ENCODE measurements around the gene KRT78.

The KRT78 gene

DNA sequence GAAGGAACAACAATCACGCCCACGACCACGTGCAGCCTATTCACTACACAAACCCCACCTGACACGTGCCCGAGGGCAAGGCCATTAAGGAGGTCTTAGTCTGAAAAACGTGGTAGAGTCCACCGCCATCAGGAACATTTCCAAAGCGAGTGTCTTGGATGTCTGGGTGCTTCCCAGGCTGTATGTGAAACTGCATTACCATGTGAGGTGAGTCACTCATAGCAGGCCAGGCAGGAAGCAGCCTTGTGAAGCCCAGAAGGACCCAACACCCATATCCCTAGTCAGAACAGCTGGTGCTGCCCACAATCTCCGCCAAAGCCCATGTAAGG is 11.4 kb downstream of the KRT78 start:
- TF ChIP-seq GATA3 (IDR thresholded peaks at IDR 0.05; ENCODE audit: low read depth, low read length) (no peak), GATA2 (IDR thresholded peaks at IDR 0.05; ENCODE audit: low read depth, low read length) (no peak)

- no peak for TF ChIP-seq GATA2 (IDR thresholded peaks at IDR 0.05; ENCODE audit: low read depth, low read length)
- no peak for TF ChIP-seq GATA3 (IDR thresholded peaks at IDR 0.05; ENCODE audit: low read depth, low read length)
Observed at GRCh38 chr12:52836491-52837412, 12.0 kb downstream of the KRT78 start.

- no peak for TF ChIP-seq GATA3 (IDR thresholded peaks at IDR 0.05; ENCODE audit: low read depth, low read length)
- no peak for TF ChIP-seq GATA2 (IDR thresholded peaks at IDR 0.05; ENCODE audit: low read depth, low read length)
Observed at GRCh38 chr12:52836042-52836466, 12.7 kb downstream of the KRT78 start.

- TF ChIP-seq GATA3 (IDR thresholded peaks at IDR 0.05; ENCODE audit: low read depth, low read length) (no peak), GATA2 (IDR thresholded peaks at IDR 0.05; ENCODE audit: low read depth, low read length) (no peak)
Observed at GRCh38 chr12:52835271-52836041, 13.3 kb downstream of the KRT78 start.

- TF ChIP-seq GATA2 (IDR thresholded peaks at IDR 0.05; ENCODE audit: low read depth, low read length): no peak
- no peak for TF ChIP-seq GATA3 (IDR thresholded peaks at IDR 0.05; ENCODE audit: low read depth, low read length)
Observed at GRCh38 chr12:52834727-52835001, 14.1 kb downstream of the KRT78 start.

DNA sequence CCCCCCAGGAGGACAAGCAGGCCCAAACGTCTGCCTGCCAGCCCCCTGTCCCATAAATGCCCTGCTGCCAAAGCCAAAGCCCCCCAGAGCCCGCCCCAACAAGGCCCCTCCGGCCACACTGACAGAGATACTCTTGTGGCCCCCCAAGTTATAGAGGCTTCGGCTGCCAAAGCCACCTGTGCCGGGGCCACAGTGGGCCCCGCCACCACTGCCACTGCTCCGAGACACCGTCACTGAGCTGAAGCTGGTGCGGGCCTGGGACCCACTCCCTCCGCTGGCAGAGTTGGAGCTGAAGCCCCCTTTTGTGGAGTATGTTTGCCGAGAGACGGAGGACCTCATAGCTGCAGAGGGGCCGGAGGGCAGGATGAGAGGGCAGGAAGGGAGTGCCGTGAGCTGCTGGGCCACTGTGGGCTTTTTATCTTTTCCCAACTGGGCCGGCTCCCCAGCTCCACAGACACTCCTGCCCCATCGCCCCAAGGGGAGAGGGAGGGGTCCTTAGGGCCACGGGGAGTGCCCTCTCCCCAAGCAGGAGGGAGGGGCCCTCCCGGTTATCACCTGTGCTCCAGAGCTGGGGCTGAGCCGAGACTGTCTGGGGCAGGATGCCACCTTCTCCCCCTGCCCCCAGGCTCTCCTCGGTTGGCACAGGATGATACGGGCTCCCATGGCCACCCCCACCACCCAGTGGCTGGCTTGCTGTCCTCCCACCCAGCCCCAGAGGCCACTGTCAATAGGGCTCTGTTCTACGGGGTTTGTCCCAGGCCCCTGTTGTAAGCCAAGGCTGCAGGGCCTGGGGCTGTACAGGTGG is 14.7 kb downstream of the KRT78 start, which contains the start of gene KRT79:
TSS of gene KRT79 (minus strand) at position 390 of the 805 bp plus-strand sequence. CDS start at position 339, 51 bp downstream.
- TF ChIP-seq GATA3 (IDR thresholded peaks at IDR 0.05; ENCODE audit: low read depth, low read length): no peak
- no peak for TF ChIP-seq GATA2 (IDR thresholded peaks at IDR 0.05; ENCODE audit: low read depth, low read length)

DNA sequence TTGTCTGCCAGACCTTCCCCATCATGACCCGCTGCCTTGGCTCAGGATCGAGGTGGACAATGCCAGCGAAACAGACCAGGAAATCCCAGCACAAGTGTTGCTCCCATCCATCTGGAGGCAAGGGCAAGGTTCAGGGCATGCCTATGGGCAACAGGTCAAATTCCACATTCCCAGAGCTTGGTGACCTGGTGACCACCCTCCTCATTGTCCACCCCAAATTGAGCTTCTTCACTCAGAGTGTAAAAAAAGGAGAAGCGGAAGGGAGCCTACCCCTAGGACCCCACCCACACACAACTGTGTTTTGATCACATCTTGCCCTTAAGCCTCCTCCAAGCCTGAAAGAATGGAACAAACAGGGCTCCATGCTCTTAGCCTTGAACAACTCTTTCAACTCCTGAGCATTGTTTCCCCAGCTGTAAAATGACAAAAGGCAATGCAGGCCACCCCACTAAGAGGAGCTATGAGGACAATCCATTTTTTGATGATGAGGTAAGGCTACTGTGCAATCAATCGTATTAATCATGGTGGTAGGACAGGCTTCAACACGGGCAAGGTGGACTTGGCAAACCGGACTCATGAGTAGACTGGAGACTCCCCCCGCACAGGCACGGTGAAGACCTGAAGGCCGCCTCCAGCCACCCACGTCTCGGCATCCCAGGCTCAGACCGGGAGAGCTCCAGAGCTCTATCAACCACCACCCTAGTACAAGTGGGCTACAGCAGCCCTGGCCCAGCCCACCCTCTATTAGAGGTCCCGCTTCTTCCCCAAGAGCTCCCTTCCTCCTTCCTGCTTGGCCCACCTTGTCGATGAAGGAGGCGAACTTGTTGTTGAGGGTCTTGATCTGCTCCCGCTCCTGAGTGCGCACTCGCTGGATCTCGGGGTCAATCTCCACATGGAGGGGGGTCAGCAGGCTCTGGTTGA is 15.5 kb downstream of the KRT78 start:
- TF ChIP-seq GATA2 (IDR thresholded peaks at IDR 0.05; ENCODE audit: low read depth, low read length) (no peak), GATA3 (IDR thresholded peaks at IDR 0.05; ENCODE audit: low read depth, low read length) (no peak)

GRCh38 chr12:52832451-52832850 is 16.3 kb downstream of the KRT78 start:
- TF ChIP-seq GATA2 (IDR thresholded peaks at IDR 0.05; ENCODE audit: low read depth, low read length) (no peak), GATA3 (IDR thresholded peaks at IDR 0.05; ENCODE audit: low read depth, low read length) (no peak)

DNA sequence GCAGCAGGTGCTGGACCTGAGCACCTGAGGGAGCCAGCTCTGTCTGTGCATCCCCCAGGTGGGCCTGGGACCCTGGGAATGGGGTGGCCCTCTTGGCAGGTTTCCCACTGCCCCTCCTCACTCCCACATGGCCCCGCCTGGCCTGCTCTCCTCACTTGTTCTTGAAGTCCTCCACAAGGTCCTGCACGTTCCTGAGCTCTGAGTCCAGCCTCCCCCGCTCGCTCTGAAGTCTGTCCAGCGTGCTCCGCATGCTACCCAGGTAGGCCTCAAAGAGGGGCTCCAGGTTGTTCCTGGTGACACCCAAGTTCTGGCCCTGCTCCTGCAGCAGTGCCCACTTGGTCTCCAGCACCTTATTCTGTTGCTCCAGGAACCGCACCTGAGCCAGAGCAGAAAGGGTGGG is 17.5 kb downstream of the KRT78 start:
- TF ChIP-seq GATA2 (IDR thresholded peaks at IDR 0.05; ENCODE audit: low read depth, low read length) (no peak), GATA3 (IDR thresholded peaks at IDR 0.05; ENCODE audit: low read depth, low read length) (no peak)

DNA sequence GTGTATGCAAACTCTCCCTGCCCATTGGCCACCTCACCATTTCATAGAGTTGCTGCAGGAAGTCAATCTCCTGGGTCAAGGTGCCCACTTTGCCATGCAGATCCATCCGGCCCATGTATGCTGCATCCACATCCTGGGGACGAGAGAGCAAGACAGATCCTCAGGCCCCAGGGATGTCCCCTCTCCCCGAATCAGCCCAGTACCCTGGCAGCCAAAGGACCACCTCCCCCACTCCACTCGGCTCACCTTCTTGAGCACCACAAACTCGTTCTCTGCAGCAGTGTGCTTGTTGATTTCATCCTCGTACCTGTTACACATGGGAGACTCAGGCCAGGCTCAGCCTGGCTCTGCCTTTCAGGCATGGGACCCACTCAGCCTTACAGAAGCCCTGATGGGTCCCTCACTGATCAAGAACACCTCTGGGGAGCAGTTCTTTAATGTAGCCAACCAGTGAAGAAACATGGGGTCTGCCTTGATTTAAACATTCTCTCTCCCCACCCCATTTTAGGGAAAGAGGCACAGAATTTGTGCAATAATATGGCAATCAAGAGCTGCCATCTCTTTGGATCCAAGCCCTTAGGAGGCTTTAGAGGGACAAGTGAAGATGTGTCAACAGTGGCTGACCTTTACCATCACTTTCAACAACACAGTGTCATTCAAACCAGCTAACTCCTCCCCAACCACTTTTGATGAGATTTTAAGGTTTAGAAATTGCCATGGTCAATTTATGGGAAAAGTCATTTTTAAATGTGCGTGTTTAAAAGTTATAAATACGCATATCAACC is 18.6 kb downstream of the KRT78 start:
- TF ChIP-seq GATA2 (IDR thresholded peaks at IDR 0.05; ENCODE audit: low read depth, low read length) (no peak), GATA3 (IDR thresholded peaks at IDR 0.05; ENCODE audit: low read depth, low read length) (no peak)

DNA sequence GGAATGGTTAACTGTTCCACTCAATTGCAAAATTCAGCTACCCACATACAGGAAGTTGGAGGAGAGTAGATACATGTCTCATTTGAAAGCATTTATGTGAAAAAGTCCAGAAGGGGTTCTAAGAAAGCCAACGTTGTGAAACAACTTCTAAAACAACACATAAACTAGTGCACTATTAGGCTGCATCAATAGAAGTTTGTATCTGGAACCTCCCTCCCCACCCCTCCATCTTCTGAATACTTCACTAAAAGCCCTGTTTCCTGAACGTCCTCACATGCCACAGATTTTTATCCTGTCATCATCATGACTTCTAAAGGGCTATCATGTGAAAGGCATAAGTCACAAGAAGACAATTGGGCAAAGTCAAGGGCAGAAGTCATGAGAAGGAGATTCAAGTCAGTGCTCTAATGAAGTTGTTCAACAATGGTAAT is 20.2 kb downstream of the KRT78 start:
- TF ChIP-seq GATA3 (IDR thresholded peaks at IDR 0.05; ENCODE audit: low read depth, low read length) (no peak), GATA2 (IDR thresholded peaks at IDR 0.05; ENCODE audit: low read depth, low read length) (no peak)

- TF ChIP-seq GATA3 (IDR thresholded peaks at IDR 0.05; ENCODE audit: low read depth, low read length): no peak
- TF ChIP-seq GATA2 (IDR thresholded peaks at IDR 0.05; ENCODE audit: low read depth, low read length): no peak
Observed at GRCh38 chr12:52828156-52828555, 20.6 kb downstream of the KRT78 start.

All from SH-SY5Y (cell line).